ENCODE data around the gene HOXB4.
A peak's percentile ranks its signal among the peaks of the same experiment; 100 is the strongest.
"Not testable (repeated sequence)": the region's sequence is repeated elsewhere in the genome, so short reads cannot be mapped to it uniquely, and the experiment has no call there.

HOXB4 gene

GRCh38 chr17:48546924-48547807, 31.0 kb downstream of the HOXB4 start:
- no peak for DNase-seq (ENCODE audit: low read depth in 2 of 2)

- DNase-seq (ENCODE audit: low read depth in 2 of 2), result no peak
Measured at GRCh38 chr17:48546137-48546923, 31.8 kb downstream of the HOXB4 start.

GRCh38 chr17:48545539-48545938, 32.6 kb downstream of the HOXB4 start:
- DNase-seq (ENCODE audit: low read depth in 2 of 2), result no peak

GRCh38 chr17:48545022-48545375, 33.2 kb downstream of the HOXB4 start, which contains the start of gene HOXB2:
Gene HOXB2 (minus strand): TSS chr17:48545109. CDS start chr17:48544911, 198 bp downstream.
- DNase-seq (ENCODE audit: low read depth in 2 of 2), result no peak

- peak in 1 of 2 donors; percentile 17 for DNase-seq (ENCODE audit: low read depth in 2 of 2)
Measured at GRCh38 chr17:48544349-48545021, 33.7 kb downstream of the HOXB4 start.

- peak in 1 of 2 donors; percentile 15 for DNase-seq (ENCODE audit: low read depth in 2 of 2)
Measured at GRCh38 chr17:48543854-48544348, 34.2 kb downstream of the HOXB4 start.

- peak in 1 of 2 donors; percentile 28 for DNase-seq (ENCODE audit: low read depth in 2 of 2)
Measured at GRCh38 chr17:48543107-48543853, 34.9 kb downstream of the HOXB4 start.

GRCh38 chr17:48542698-48543106, 35.4 kb downstream of the HOXB4 start:
- DNase-seq (ENCODE audit: low read depth in 2 of 2), result no peak

GRCh38 chr17:48542114-48542656, 36.0 kb downstream of the HOXB4 start:
- DNase-seq (ENCODE audit: low read depth in 2 of 2), result no peak

GRCh38 chr17:48541577-48542113, 36.5 kb downstream of the HOXB4 start:
- DNase-seq (ENCODE audit: low read depth in 2 of 2), result peak in 1 of 2 donors; percentile 17

GRCh38 chr17:48541036-48541576, 37.0 kb downstream of the HOXB4 start:
- DNase-seq (ENCODE audit: low read depth in 2 of 2), result no peak

GRCh38 chr17:48540213-48540612, 37.9 kb downstream of the HOXB4 start:
- no peak for DNase-seq (ENCODE audit: low read depth in 2 of 2)

- DNase-seq (ENCODE audit: low read depth in 2 of 2), result no peak
Measured at GRCh38 chr17:48539177-48539576, 39.0 kb downstream of the HOXB4 start.

GRCh38 chr17:48537316-48537715, 40.8 kb downstream of the HOXB4 start:
- DNase-seq (ENCODE audit: low read depth in 2 of 2), result no peak

GRCh38 chr17:48535793-48536559, 42.2 kb downstream of the HOXB4 start:
- not testable (repeated sequence) for DNase-seq (ENCODE audit: low read depth in 2 of 2)

- no peak for DNase-seq (ENCODE audit: low read depth in 2 of 2)
Measured at GRCh38 chr17:48532261-48532660, 45.9 kb downstream of the HOXB4 start.

- no peak for DNase-seq (ENCODE audit: low read depth in 2 of 2)
Measured at GRCh38 chr17:48530887-48531272, 47.3 kb downstream of the HOXB4 start, which contains the start of gene HOXB1. Gene HOXB1 (minus strand): TSS chr17:48531011. CDS start chr17:48530904, 107 bp downstream.

GRCh38 chr17:48530208-48530886, 47.8 kb downstream of the HOXB4 start:
- DNase-seq (ENCODE audit: low read depth in 2 of 2), result no peak

- no peak for DNase-seq (ENCODE audit: low read depth in 2 of 2)
Measured at GRCh38 chr17:48529683-48530009, 48.5 kb downstream of the HOXB4 start.

Data from stimulated activated CD4-positive, alpha-beta T cell treated with anti-CD3 and anti-CD28 coated beads, Interleukin-1b, Interleukin-23, amount 100 ng/mL, for 1 hour (primary cell).